Measurements from ENCODE around the gene BLM.

DNA sequence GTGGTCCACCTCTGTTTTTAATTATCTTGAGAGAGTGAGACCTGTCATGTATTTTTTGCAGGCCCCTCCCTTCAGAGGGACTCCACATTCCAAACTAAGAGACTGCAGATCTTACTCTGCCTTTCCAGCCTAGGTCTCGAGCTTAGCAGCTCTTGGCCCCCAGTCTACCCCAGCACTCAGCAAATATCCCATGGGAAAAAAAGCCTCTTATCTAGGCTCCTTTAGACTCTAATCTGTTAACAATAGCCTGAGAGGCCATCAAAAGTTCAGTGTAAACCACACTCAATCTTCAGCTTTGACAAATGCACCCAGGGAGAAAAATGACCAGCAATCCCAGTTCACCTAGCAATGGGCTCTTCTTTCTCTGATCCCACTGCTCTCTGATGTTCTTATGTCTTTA lies 8.6 kb upstream of the BLM start:
- TF ChIP-seq, protein P1, sequence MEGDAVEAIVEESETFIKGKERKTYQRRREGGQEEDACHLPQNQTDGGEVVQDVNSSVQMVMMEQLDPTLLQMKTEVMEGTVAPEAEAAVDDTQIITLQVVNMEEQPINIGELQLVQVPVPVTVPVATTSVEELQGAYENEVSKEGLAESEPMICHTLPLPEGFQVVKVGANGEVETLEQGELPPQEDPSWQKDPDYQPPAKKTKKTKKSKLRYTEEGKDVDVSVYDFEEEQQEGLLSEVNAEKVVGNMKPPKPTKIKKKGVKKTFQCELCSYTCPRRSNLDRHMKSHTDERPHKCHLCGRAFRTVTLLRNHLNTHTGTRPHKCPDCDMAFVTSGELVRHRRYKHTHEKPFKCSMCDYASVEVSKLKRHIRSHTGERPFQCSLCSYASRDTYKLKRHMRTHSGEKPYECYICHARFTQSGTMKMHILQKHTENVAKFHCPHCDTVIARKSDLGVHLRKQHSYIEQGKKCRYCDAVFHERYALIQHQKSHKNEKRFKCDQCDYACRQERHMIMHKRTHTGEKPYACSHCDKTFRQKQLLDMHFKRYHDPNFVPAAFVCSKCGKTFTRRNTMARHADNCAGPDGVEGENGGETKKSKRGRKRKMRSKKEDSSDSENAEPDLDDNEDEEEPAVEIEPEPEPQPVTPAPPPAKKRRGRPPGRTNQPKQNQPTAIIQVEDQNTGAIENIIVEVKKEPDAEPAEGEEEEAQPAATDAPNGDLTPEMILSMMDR (IDR thresholded peaks at IDR 0.05): no peak
- no peak for TF ChIP-seq ZFX (IDR thresholded peaks at IDR 0.05; ENCODE audit: borderline replicate concordance)

Measured in 22Rv1 (cell line).